Tibial artery (tissue), 4 donors: ENCODE results near the gene MARK4.
A peak's percentile ranks its signal among the peaks of the same experiment; 100 is the strongest.

Source experiments
- DNase-seq, 2 donors: peaks; one replicate each; pipeline ENCODE4 v3.0.0-alpha.2; 2019
- H3K27ac ChIP-seq, 2 donors: fragments of 200-600 bp; sonication (generic) in 1 of 2; 1 replicate in 1 of 2; 2 replicates in 1 of 2; pipeline ENCODE4 v1.5.1; 2018 to 2019; ENCODE audit warnings: mild to moderate bottlenecking in 1 of 2
- H3K27me3 ChIP-seq, 2 donors: fragments of 200-600 bp; sonication (generic) in 1 of 2; one replicate each; pipeline versions ENCODE4 v1.5.1 to v1.6.0; 2016 to 2019
- H3K36me3 ChIP-seq, 3 donors: fragments of 200-600 bp; sonication (generic) in 2 of 3; one replicate each; pipeline ENCODE4 v1.5.1; 2016 to 2019; ENCODE audit warnings: mild to moderate bottlenecking in 2 of 3
- H3K4me1 ChIP-seq, 4 donors: fragments of 200-600 bp; sonication (generic) in 2 of 4; 1 replicate in 3 of 4; 2 replicates in 1 of 4; pipeline ENCODE4 v1.5.1; 2016 to 2019
- H3K4me3 ChIP-seq, 2 donors: fragments of 200-600 bp; sonication (generic) in 1 of 2; 1 replicate in 1 of 2; 2 replicates in 1 of 2; pipeline ENCODE4 v1.5.1; 2018 to 2019; ENCODE audit warnings: mild to moderate bottlenecking in 2 of 2
- H3K9me3 ChIP-seq, 3 donors: fragments of 200-600 bp; sonication (generic) in 1 of 3; one replicate each; pipeline ENCODE4 v1.5.1; 2016 to 2019
- intact Hi-C: fragments of 100-400 bp; cut with DNase I; formaldehyde crosslinking; loops from one replicate; pipeline ENCODE4 v1.15.0; 2023; ENCODE audit warnings: low total_unique reads
- TF ChIP-seq, protein P1 (sequence below), 2 experiments: fragments of 200-600 bp in 1 of 2; fragments of 450-650 bp in 1 of 2; IDR thresholded peaks; one replicate each; pipeline ENCODE4 v1.5.1; 2017 to 2019; ENCODE audit warnings: antibody characterized with exemption in 2 of 2, mild to moderate bottlenecking in 1 of 2, moderate library complexity in 1 of 2

MARK4 gene

GRCh38 chr19:45250832-45251451, at the start of gene MARK4:
MARK4 (plus strand) TSS chr19:45251271; CDS start chr19:45251589, 318 bp downstream.
- Histone ChIP-seq H3K9me3 (no peaks in the 10 kb centered on the region), H3K36me3 (no peaks in the 10 kb centered on the region), H3K27me3 (peaks cover 0 to 4% of the 10 kb centered on the region in 2 donors), H3K4me1 (peaks cover 0 to 56% (median 43%) of the 10 kb centered on the region in 4 donors), H3K4me3 (peak within 1 kb of the TSS; percentile 97 to 99), H3K27ac (peak within 1 kb of the TSS; percentile 81 to 82)
- peak in 1 of 2 donors; percentile 70 for DNase-seq
- TF ChIP-seq, protein P1, sequence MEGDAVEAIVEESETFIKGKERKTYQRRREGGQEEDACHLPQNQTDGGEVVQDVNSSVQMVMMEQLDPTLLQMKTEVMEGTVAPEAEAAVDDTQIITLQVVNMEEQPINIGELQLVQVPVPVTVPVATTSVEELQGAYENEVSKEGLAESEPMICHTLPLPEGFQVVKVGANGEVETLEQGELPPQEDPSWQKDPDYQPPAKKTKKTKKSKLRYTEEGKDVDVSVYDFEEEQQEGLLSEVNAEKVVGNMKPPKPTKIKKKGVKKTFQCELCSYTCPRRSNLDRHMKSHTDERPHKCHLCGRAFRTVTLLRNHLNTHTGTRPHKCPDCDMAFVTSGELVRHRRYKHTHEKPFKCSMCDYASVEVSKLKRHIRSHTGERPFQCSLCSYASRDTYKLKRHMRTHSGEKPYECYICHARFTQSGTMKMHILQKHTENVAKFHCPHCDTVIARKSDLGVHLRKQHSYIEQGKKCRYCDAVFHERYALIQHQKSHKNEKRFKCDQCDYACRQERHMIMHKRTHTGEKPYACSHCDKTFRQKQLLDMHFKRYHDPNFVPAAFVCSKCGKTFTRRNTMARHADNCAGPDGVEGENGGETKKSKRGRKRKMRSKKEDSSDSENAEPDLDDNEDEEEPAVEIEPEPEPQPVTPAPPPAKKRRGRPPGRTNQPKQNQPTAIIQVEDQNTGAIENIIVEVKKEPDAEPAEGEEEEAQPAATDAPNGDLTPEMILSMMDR (IDR thresholded peaks at IDR 0.05) = no peak
- intact Hi-C loops = loop anchor here (10.0 kb wide), 1 partner anchor 256 kb away; no protein-coding TSS in a partner anchor

DNA sequence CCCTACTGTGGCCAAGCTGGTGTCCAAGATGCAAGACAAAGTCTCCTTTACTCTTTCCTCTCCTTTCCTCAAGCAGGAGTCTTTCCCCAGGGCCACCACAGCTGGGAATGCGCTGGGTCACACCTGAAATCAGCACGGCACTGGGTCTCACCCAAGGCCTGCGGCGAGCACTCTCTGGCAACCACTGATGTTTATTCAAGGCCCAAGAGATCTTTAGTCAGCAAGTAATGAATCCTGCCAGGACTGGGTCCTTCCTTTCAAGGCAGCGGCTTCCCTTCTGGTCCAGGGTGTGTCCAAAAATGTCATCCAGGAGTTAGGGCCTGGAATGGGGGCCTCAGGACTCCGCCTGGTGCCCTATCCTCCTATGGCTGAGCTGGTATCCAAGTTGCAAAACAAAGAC, 48.4 kb upstream of the MARK4 start:
- Histone ChIP-seq H3K4me1 (no peaks in the 10 kb centered on the region), H3K27ac (no peak overlapping the region), H3K4me3 (no peak overlapping the region), H3K27me3 (no peaks in the 10 kb centered on the region), H3K36me3 (no peaks in the 10 kb centered on the region), H3K9me3 (no peaks in the 10 kb centered on the region)
- TF ChIP-seq, protein P1 (IDR thresholded peaks at IDR 0.05) = no peak
- DNase-seq = no peak
- intact Hi-C loops = no loop called here

- intact Hi-C loops = no loop called here
- no peaks in the 10 kb centered on the region for H3K9me3 ChIP-seq
- H3K27ac ChIP-seq = no peak overlapping the region
- no peak for DNase-seq
- no peaks in the 10 kb centered on the region for H3K4me1 ChIP-seq
- H3K4me3 ChIP-seq = no peak overlapping the region
- TF ChIP-seq, protein P1 (IDR thresholded peaks at IDR 0.05) = no peak
- no peaks in the 10 kb centered on the region for H3K27me3 ChIP-seq
- H3K36me3 ChIP-seq = no peaks in the 10 kb centered on the region
These were observed 45.3 kb upstream of the MARK4 start for GRCh38 chr19:45205810-45206209.

GRCh38 chr19:45206328-45206727, 44.7 kb upstream of the MARK4 start:
- no peak overlapping the region for H3K27ac ChIP-seq
- no peaks in the 10 kb centered on the region for H3K9me3 ChIP-seq
- H3K27me3 ChIP-seq = no peaks in the 10 kb centered on the region
- no peak overlapping the region for H3K4me3 ChIP-seq
- TF ChIP-seq, protein P1 (IDR thresholded peaks at IDR 0.05) = no peak
- DNase-seq = no peak
- H3K4me1 ChIP-seq = no peaks in the 10 kb centered on the region
- intact Hi-C loops = no loop called here
- no peaks in the 10 kb centered on the region for H3K36me3 ChIP-seq

DNA sequence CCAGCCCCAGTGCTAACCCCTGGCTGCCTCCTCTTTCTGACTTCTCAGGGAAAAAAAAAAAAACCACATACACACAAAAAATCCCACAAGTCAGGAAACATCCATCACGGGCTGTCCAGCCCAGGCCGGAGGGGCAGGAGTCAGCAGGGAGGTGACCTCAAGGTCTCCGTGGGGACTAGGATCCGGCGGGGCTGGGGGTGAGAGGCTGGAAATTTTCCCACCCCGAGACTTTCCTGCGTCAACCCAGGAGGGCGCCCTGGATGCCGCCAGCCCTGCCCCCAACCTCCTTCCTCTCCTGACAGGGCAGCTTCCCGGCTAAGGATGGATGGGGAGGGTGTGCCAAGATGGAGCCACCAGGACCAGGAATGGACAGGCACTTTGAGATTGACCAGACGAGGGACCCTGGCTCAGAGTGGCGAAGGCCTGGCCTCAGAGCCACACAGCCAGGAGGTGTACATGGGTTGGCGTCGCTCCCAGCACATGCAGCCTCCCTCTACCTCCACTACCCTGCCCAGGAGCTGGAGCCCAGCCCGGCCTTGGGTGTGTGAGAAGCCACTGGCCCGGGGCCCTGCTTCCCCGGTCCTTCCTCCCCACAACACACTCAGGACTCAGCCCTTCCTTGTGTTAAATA, 39.2 kb upstream of the MARK4 start:
- no peaks in the 10 kb centered on the region for H3K36me3 ChIP-seq
- peaks cover 0 to 33% of the 10 kb centered on the region in 2 donors for H3K27me3 ChIP-seq
- H3K4me1 ChIP-seq = peaks cover 0 to 14% (median 5%) of the 10 kb centered on the region in 4 donors
- no peak overlapping the region for H3K4me3 ChIP-seq
- H3K27ac ChIP-seq = no peak overlapping the region
- DNase-seq = no peak
- TF ChIP-seq, protein P1 (IDR thresholded peaks at IDR 0.05) = no peak
- intact Hi-C loops = no loop called here
- H3K9me3 ChIP-seq = no peaks in the 10 kb centered on the region
